B cell (primary cell): ENCODE results near the gene LRP2.

Experiments used
- CTCF ChIP-seq: fragments of 200-600 bp; IDR thresholded peaks from one replicate; pipeline ENCODE4 v1.8.0; 2022; ENCODE audit warnings: antibody characterized with exemption, mild to moderate bottlenecking
- EZH2 ChIP-seq: IDR thresholded peaks from 2 replicates; pipeline ENCODE4 v1.6.1; 2012; ENCODE audit warnings: borderline replicate concordance, low read depth, mild to moderate bottlenecking, moderate library complexity, low read length; ENCODE audit not compliant: insufficient read depth, poor library complexity, severe bottlenecking

GRCh38 chr2:169324581-169325260 lies 37.6 kb downstream of the LRP2 start:
- TF ChIP-seq EZH2 (no peak), CTCF (no peak)
